Measurements from ENCODE around the gene PIM2.

The PIM2 gene

DNA sequence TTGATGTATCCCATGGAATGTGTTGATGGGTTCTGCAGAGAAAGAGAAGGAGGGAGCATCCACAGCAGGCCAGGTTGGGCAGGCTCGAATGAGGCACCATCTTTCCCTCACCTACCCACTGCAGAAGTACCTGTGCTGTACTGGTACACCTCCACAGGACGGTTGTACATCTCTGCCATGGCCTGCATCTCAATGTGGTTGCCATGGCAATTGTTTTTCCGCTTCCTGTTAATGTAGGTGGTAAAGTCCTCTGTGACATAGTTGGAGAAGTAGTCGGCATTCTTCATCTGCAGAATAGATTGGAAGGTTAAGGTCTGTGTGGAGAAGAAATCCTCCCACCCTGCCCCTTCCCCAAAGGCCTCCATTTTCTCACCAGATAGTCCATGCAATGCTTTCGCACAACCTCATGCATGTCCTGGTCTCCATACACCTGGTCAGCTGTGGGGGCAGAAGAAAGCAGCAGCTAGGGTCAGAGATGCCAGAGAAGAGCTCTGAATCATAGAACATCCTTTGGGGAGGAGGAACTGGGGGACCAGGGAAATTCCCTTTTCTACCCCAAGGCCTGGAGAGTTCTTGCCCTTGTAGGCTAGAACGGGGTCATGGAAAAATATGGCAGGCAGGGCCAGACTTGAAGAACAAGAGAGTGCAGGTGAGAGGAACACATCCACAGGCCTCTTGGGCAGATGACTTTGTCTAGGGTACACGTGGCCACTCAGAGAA is 15.9 kb upstream of the PIM2 start:
- H3K27ac ChIP-seq = no peak overlapping the region
- no peak for TF ChIP-seq CTCF (conservative IDR thresholded peaks at IDR 0.05)

- TF ChIP-seq CTCF (conservative IDR thresholded peaks at IDR 0.05) = no peak
- H3K27ac ChIP-seq = no peak overlapping the region
These were observed 14.9 kb upstream of the PIM2 start for GRCh38 chrX:48933757-48934156.

DNA sequence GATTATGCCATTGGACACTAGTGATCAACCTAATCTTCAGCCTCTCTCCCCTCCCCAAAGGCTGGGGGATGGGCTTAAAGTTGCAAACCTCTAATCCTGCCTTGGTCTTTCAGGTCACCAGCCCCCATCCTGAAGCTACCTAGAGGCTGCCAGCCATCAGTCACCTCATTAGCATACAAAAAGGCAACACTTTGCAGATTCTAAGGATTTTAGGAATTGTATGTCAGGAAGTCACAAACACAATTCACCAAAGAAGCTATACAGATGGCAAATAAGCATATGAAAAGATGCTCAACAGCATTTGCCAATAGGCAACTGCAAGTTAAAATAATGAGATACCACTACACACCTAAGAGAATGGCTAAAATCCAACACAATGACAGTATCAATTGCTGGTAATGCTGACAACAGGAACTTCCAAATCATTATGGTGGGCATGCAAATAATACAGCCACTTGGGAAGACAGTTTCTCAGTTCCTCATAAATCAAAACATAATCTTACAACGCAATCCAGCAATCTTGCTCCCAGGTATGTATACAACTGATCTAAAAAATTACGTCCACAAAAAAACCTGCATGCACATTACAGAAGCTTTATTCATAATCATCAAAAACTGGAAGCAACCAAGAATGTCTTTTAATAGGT is 9.0 kb upstream of the PIM2 start:
- no peak overlapping the region for H3K27ac ChIP-seq
- TF ChIP-seq CTCF (conservative IDR thresholded peaks at IDR 0.05) = no peak

- no peak for TF ChIP-seq CTCF (conservative IDR thresholded peaks at IDR 0.05)
- H3K27ac ChIP-seq = no peak overlapping the region
These were observed 8.3 kb upstream of the PIM2 start for GRCh38 chrX:48927123-48927522.

DNA sequence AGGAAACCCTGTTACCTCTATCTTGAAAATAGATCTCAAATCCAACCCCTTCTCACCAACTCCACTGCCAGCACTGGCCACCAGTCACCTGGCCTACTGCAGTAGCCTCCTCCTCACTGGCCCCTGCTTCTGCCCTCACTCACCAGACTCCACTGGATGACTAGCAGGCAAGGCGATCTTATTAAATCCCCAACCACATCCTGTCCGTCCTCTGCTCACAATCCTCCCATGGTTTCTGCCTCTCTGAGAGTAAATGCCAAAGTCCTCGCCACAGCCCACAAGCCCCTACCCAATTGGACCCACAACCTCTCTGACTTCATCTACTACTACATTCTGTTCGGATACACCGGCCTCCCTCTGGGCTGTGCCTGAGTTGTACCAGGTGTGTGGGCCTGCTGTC is 5.4 kb upstream of the PIM2 start:
- H3K27ac ChIP-seq = no peak overlapping the region
- no peak for TF ChIP-seq CTCF (conservative IDR thresholded peaks at IDR 0.05)

GRCh38 chrX:48923771-48924170 is 4.9 kb upstream of the PIM2 start:
- H3K27ac ChIP-seq = no peak overlapping the region
- no peak for TF ChIP-seq CTCF (conservative IDR thresholded peaks at IDR 0.05)

GRCh38 chrX:48920718-48921104 is 1.9 kb upstream of the PIM2 start:
- no peak overlapping the region for H3K27ac ChIP-seq
- no peak for TF ChIP-seq CTCF (conservative IDR thresholded peaks at IDR 0.05)
